ENCODE results near the gene DENND5A.

- TF ChIP-seq CTCF (IDR thresholded peaks at IDR 0.05) (no peak), POLR2A (IDR thresholded peaks at IDR 0.05) (no peak)
Measured at GRCh38 chr11:9151631-9152030, 113.5 kb downstream of the DENND5A start.
